Type B pancreatic cell (in vitro differentiated cells): ENCODE data around the gene PPP1R14D. TPM values are rescaled to one million over a fixed set of nuclear protein-coding genes. Genes with fewer than 3 reads are reported as not detected.
A peak's percentile ranks its signal among the peaks of the same experiment; 100 is the strongest.

Experiments
- DNase-seq: peaks from one replicate; pipeline ENCODE4 v3.0.0; 2021; ENCODE audit warnings: mixed read lengths; ENCODE audit not compliant: unreplicated experiment; ENCODE audit errors: extremely low spot score
- H3K27ac Mint-ChIP-seq: 2 replicates; pipeline ENCODE4 v1.8.0; 2021; ENCODE audit warnings: mild to moderate bottlenecking, mixed read lengths
- H3K27me3 Mint-ChIP-seq: 2 replicates; pipeline ENCODE4 v1.8.0; 2021; ENCODE audit warnings: mixed read lengths
- H3K36me3 Mint-ChIP-seq: 2 replicates; pipeline ENCODE4 v1.8.0; 2021; ENCODE audit warnings: mixed read lengths
- H3K4me1 Mint-ChIP-seq: one replicate; pipeline ENCODE4 v1.8.0; 2021; ENCODE audit warnings: mixed read lengths; ENCODE audit not compliant: unreplicated experiment
- H3K4me3 Mint-ChIP-seq: 2 replicates; pipeline ENCODE4 v1.8.0; 2021; ENCODE audit warnings: mild to moderate bottlenecking, mixed read lengths
- H3K9me3 Mint-ChIP-seq: 2 replicates; pipeline ENCODE4 v1.8.0; 2021; ENCODE audit warnings: mixed read lengths
- total RNA-seq: library from RNA; stranded (reverse); gene quantifications from 2 replicates; pipeline ENCODE4 v1.2.1, GENCODE V29; 2021; ENCODE audit warnings: low replicate concordance
- TF ChIP-seq, protein P1 (sequence below): fragments of 200-600 bp; sonication (generic); conservative IDR thresholded peaks from 2 replicates; pipeline ENCODE4 v1.5.0; 2021; ENCODE audit warnings: antibody characterized with exemption, mild to moderate bottlenecking

Gene PPP1R14D
- total RNA-seq, 1 donor from 2014 or later, result 0.70 TPM

DNA sequence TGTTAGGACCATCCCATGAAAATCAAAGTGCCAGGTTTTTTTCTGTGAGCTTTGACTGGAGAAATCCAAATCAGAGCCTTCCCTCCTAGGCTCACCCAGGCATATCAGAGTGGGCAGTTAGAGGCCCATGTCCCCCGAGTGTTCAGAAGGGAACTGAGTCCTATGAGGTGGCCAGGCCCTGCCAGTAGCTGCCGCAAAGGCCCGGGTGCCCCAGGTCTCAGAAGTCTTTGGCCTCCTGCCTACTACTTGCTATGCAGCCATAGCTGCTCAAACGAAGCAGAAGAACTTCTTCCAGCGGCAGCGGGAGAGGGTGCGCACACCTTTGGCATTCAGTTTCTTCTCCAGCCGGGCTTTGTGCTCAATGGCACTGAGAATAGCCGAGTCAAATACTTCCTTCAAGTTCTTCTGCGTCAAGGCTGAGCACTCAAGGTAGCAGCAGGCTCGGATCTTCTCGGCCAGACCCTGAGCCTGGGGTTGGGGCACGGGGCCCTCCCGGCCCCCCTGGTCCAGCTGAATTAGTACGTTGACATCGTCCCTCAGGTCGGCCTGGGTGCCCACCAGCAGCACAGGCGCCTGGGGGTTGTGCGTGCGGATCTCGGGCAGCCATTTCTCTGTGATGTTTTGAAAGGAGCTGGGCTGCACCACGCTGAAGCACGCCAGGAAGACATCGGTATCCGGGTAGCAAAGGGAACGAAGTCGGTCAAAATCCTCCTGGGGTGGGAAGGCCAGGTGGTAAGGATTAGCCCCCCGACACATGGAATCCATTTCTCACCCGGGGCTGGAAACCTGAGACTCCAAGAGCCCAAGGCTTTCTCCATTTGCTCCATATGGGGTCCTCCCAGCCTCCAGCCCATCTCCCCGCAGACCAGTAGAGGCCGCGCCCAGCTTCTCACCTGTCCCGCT is 44.5 kb upstream of the PPP1R14D start:
- TF ChIP-seq, protein P1, sequence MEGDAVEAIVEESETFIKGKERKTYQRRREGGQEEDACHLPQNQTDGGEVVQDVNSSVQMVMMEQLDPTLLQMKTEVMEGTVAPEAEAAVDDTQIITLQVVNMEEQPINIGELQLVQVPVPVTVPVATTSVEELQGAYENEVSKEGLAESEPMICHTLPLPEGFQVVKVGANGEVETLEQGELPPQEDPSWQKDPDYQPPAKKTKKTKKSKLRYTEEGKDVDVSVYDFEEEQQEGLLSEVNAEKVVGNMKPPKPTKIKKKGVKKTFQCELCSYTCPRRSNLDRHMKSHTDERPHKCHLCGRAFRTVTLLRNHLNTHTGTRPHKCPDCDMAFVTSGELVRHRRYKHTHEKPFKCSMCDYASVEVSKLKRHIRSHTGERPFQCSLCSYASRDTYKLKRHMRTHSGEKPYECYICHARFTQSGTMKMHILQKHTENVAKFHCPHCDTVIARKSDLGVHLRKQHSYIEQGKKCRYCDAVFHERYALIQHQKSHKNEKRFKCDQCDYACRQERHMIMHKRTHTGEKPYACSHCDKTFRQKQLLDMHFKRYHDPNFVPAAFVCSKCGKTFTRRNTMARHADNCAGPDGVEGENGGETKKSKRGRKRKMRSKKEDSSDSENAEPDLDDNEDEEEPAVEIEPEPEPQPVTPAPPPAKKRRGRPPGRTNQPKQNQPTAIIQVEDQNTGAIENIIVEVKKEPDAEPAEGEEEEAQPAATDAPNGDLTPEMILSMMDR, result no peak
- no peak for DNase-seq
- Mint-ChIP-seq H3K36me3 (no peaks in the 10 kb centered on the region), H3K27ac (peak overlapping the region; percentile 96), H3K4me1 (peaks cover 15% of the 10 kb centered on the region), H3K27me3 (peaks cover 14% of the 10 kb centered on the region), H3K9me3 (no peaks in the 10 kb centered on the region), H3K4me3 (peak overlapping the region; percentile 90)

DNA sequence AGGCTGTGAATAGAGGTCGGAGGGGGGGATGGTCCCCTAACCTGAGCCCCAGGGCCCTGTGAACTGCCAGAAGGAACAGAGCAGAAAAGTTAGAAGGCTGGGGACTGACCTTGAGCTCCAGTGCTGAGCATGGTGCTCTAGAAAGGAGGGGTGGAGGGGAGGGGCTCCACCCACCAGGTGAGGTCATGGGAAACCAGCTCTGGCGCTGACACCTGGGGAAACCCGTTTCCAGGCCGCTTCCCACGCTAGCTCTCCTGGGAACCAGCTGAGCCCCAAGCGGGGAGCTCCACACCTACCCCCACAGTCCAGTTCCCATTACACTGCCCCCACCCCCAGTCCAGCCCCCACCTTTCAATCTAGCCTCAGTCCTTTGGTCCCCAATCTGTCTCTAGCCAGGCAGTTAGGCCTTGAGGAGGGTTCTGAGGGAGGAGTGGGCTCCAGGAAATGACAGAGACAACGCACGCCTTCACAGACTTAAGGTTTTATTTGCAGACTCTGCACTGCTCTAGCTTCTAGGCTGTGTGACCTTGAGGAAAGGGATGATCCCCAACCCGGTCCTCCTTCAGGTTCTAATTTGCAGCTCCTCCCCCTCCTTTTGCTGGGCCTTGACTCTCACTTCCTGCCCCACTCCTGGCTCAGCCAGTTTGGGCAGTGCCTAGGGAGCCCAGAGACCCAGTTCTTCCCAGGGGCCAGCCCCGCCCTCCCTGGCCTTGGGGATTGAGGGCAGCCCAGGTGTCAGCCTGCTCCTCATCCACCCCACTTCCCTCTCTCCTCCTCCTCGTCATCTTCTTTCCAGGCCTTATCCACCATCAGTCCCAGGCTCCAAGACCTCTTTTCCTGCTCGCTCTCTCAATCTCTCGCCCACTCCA is 43.5 kb upstream of the PPP1R14D start:
- no peak for DNase-seq
- H3K4me1 Mint-ChIP-seq, result peaks cover 15% of the 10 kb centered on the region
- H3K36me3 Mint-ChIP-seq, result no peaks in the 10 kb centered on the region
- no peaks in the 10 kb centered on the region for H3K9me3 Mint-ChIP-seq
- peak overlapping the region; percentile 90 for H3K4me3 Mint-ChIP-seq
- H3K27me3 Mint-ChIP-seq, result peaks cover 14% of the 10 kb centered on the region
- H3K27ac Mint-ChIP-seq, result peak overlapping the region; percentile 96
- TF ChIP-seq, protein P1, result no peak

DNA sequence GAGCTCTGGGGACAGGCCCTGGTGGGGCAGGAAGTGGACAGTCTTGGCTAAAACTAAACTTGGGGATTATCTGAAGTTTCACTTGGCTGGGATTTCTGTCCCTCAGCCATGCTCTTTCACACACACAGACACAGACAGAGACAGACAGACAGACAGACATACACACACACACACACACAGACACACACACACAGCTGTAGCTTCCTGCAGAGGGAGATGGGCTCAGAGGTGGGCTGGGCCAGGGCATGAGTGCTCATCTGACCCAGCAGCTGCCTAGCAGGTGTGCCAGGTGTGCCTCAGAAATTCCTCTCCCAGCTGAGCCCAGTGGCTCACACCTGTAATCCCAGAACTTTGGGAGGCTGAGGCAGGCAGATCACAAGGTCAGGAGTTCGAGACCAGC is 42.2 kb upstream of the PPP1R14D start:
- Mint-ChIP-seq H3K9me3 (no peaks in the 10 kb centered on the region), H3K36me3 (no peaks in the 10 kb centered on the region), H3K4me1 (peaks cover 16% of the 10 kb centered on the region), H3K4me3 (peak overlapping the region; percentile 90), H3K27me3 (peaks cover 11% of the 10 kb centered on the region), H3K27ac (peak overlapping the region; percentile 96)
- TF ChIP-seq, protein P1, result no peak
- no peak for DNase-seq

DNA sequence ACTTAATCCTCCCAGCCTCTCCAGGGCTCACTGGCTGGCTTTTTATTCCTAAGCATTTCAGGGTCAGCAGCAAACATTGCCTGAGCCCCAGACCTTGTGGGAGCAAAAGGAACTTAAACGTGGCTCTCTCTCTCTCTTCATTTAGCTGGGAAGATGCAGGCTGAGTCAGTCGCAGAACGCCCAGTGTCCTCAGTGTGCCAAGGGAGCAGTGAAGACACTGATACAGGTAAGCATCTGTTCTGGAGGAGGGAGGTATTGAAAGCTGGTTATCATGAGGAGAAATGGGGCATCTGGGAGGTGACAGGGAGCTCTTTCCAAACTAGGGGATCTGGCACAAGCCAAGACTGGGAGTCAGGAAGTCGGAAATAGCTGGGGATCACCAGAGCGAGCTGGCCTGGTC is 41.2 kb upstream of the PPP1R14D start:
- H3K9me3 Mint-ChIP-seq, result no peaks in the 10 kb centered on the region
- TF ChIP-seq, protein P1, result no peak
- peak overlapping the region; percentile 96 for H3K27ac Mint-ChIP-seq
- H3K27me3 Mint-ChIP-seq, result peaks cover 11% of the 10 kb centered on the region
- no peaks in the 10 kb centered on the region for H3K36me3 Mint-ChIP-seq
- peak overlapping the region; percentile 90 for H3K4me3 Mint-ChIP-seq
- DNase-seq, result no peak
- peaks cover 16% of the 10 kb centered on the region for H3K4me1 Mint-ChIP-seq

DNA sequence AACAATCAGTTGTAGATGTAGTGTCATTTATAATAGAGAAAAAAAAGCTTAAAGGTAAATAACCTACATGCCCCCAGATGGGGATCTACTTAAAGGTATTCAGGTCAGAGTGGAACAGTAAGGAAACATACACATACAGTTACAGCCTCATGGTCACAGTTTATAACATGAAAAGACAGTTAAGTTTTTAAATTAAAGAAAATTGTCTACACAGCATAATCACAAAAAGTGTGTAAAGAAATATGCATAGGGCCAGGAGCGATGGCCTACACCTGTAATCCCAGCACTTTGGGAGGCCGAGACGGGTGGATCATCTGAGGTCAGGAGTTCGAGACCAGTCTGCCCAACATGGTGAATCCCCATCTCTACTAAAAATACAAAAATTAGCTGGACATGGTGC is 38.7 kb upstream of the PPP1R14D start:
- TF ChIP-seq, protein P1, result no peak
- no peak overlapping the region for H3K4me3 Mint-ChIP-seq
- H3K36me3 Mint-ChIP-seq, result no peaks in the 10 kb centered on the region

More for the DNA sequence above, 38.7 kb upstream of the PPP1R14D start:
- Mint-ChIP-seq H3K9me3 (no peaks in the 10 kb centered on the region), H3K27me3 (peaks cover 3% of the 10 kb centered on the region), H3K4me1 (peaks cover 9% of the 10 kb centered on the region), H3K27ac (no peak overlapping the region)
- DNase-seq, result no peak
